Measurements from ENCODE around the gene SELENOP.
"Not testable (repeated sequence)": the region's sequence is repeated elsewhere in the genome, so short reads cannot be mapped to it uniquely, and the experiment has no call there.

SELENOP gene

DNA sequence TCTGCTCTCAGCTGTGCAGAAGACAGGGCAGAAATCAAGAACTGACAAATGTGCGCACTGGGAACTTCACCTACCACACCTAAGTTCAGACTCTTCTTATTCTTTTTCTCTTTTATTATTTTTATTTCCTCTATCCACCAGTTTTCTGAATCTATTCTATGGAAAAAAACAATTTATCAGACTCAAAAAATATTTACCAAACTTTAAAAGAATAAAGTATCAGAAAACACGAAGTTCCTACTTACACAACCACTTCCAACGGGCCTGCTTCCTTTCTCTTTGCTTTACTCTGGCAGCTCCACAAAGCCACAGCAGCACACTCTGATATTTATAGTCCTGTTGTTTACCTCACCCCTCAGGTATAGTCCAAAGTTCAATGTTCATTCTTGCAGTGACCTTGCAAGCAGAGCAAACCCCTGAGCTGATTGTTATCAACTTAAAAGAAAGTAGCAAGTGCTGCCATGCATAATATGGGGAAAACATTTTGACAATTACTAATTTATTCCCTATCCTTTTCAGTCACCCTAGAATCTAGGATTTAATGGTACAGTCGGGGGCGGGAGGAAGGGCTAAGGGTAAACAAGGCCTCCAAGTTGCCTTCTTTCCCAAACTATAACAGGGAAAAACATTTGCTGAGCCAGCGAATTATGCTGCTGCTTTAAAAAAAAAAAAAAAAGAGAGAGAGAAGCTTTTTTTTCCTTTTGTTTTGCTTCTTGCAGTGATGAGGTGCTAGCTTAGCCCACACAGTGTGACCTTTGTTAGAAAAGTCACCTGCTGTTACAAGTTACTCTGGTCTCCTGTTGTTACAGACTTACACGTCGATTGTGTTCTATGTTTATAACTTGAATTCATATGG, at the start of gene SELENOP:
SELENOP (minus strand) TSS at position 302 of the 856 bp plus-strand sequence. CDS start 3,539 bp downstream, outside the sequence.
- DNase-seq, result no peak

DNA sequence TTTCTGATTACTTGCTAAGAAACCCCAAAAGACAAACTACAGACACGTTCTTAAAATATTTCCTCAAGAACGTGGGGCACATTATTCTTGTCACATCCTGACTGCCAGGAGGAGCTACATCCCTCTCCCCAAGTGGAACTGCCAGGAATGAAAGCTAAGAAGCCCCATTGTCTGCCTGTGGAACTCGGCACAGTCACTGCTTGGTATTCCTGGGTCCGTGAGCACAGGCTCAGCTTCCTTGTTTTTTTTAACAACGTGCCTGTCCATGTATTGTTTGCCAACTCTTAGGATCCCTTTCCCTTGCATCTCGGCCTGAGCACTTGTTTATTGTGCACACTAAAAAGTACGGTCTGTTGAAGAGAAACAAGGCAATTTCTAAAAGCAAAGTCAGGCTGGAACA, 47.0 kb upstream of the SELENOP start:
- DNase-seq, result no peak

GRCh38 chr5:42858031-42858643, 46.4 kb upstream of the SELENOP start:
- DNase-seq, result no peak

GRCh38 chr5:42855811-42856210, 44.1 kb upstream of the SELENOP start:
- no peak for DNase-seq

- no peak for DNase-seq
Observed at GRCh38 chr5:42855386-42855785, 43.7 kb upstream of the SELENOP start.

DNA sequence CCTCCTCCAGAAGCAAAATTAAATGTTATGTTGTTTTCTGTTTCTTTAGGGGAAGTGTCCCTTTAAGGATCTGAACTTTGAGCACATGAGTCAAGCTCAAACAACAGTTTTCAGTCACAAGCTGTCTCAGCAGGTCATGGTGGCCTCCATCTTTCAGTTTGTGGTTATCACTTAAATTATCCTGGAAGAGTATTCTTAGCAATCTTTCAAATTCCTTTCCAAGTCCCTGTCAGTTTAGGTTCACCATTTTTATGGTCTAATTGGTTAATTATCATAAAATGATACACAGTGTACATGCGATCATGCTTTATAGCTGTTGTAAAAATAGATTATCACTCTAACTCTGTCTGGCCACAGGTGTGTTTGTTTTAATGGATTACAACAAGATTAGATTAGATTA, 43.1 kb upstream of the SELENOP start:
- no peak for DNase-seq

DNA sequence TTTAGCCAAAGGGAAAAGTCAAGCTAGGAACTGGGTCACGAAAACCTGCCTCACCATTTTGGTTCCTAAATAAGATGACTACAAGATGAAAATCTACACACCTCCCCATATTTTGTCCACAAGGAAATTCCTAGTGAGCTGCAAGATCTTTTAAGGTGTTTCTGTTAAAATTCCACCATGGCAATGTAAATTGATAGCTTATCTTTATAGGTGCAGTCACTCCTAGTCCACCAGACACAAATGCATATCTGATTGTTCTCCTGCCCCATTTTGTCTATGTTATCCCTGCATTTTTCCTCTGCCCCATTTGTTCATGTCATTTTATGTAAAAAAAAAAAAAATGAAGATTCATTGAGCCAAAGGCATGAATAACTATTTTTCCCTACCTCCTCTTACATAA, 41.1 kb upstream of the SELENOP start:
- no peak for DNase-seq

GRCh38 chr5:42851481-42851880, 39.8 kb upstream of the SELENOP start:
- no peak for DNase-seq

DNA sequence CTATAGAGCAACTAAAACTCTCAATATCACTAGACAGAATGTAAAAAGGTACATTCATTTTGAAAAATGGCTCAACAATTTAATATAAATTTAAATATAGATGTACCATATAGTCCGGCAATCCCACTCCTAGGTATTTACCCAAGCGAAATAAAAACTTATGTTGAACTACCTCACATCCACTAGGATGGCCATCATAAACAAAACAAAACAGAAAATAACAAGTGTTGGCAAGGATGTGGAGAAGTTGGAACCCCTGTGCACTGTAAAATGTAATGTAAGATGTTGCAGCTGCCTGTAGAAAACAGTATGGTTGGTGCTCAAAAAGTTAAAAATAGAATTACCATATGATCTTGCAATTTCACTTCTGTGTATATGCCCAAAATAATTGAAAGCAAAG, 36.9 kb upstream of the SELENOP start:
- no peak for DNase-seq

DNA sequence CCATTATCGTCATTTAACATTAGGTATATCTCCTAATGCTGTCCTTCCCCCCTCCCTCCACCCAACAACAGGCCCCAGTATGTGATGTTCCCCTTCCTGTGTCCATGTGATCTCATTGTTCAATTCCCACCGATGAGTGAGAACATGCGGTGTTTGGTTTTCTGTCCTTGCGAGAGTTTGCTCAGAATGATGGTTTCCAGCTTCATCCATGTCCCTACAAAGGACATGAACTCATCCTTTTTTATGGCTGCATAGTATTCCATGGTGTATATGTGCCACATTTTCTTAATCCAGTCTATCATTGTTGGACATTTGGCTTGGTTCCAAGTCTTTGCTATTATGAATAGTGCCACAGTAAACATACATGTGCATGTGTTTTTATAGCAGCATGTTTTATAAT, 32.7 kb upstream of the SELENOP start:
- DNase-seq, result not testable (repeated sequence)

DNA sequence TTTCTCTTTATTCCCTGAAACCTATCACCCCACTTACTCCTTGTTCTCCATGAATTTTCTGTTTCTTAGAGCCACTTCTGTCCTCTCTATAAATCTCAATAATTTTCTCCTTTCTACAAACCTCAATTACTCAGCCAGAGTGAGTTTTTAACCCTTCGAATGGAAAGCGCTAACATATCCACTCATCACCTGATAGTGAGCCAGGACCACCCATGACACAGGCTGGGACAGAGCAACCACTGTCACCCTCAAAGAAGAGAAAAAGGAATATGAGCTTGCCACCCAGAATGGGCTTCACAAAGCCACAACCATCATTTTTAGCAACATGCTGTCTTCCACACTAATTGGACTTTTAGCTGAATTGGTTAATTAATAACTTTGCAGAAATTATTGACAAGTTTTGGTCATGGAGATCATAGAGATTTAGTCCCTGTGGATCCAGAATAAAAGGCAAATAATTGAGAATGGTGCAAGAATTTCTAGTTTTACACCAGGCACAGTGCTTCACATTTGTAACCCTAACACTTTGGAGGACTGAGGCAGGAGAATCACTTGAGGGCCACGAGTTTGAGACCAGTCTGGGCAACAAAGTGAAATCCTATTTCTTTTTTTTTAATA, 32.1 kb upstream of the SELENOP start:
- no peak for DNase-seq

- no peak for DNase-seq
Observed at GRCh38 chr5:42842921-42843641, 31.4 kb upstream of the SELENOP start.

- DNase-seq, result no peak
Observed at GRCh38 chr5:42840842-42841567, 29.3 kb upstream of the SELENOP start.

DNA sequence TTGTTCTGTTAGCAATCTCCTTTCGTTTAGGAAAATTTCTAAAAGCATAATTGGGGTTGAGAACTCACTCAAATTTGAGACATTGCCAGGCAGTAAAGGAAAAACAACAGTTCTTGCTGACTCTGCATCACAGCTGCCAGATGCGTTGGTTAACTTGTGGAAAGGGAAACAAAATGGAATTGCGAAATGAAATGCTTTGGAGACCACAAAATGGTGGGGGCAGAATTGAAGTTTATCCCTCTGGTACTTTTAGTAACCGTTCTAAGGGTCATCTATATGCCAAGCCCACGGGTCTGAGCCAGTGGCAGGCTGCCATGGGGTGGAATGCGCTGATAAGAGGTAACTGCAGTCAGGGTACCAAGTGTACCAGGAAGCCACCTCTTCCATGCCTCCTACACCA, 28.6 kb upstream of the SELENOP start:
- DNase-seq, result no peak

GRCh38 chr5:42839196-42839595, 27.5 kb upstream of the SELENOP start:
- no peak for DNase-seq

DNA sequence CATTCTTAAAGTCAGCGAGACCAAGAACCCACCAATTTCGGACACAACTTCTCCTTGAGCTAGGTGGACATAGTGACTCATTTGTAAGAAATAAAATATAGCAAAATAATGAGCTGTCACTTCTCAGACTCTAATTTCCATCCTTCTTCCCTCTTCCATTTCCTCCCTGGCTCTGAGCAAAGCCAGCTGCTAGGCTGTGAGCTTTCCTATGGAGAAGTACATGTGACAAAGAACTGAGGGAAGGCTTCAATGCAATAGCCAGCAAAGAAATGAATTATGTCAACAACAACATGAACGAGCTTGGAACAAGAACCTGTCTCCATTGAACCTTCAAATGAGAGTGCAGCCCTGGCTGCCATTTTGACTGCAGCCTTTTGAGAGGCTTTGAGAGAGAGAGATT, 25.9 kb upstream of the SELENOP start:
- DNase-seq, result no peak

DNA sequence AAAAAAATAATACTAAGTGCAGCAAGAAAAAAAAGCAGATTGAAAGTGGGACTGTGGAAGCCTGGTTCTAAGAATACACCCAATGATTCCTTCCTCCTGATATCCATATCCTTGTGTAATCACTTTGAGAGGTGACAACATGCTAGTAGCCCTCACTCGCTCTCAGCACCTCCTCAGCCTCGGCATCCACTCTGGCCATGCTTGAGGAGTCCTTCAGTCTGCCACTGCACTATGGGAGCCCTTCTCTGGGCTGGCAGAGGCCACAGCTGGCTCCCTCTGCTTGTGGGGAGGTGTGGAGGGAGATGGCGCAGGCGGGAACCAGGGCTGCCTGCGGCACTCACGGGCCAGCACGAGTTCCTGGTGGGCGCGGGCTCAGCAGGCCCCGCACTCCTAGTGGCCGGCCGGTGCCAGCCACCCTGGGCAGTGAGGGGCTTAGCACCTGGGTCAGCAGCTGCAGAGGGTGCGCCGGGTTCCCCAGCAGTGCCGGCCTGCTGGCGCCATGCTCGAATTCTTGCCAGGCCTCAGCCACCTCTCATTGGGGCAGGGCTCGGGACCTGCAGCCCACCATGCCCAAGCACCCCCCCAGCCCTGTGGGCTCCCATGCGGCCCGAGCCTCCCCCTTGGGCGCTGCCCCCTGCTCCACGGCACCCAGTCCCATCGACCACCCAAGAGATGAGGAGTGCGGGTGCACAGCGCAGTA, 24.5 kb upstream of the SELENOP start:
- no peak for DNase-seq

DNA sequence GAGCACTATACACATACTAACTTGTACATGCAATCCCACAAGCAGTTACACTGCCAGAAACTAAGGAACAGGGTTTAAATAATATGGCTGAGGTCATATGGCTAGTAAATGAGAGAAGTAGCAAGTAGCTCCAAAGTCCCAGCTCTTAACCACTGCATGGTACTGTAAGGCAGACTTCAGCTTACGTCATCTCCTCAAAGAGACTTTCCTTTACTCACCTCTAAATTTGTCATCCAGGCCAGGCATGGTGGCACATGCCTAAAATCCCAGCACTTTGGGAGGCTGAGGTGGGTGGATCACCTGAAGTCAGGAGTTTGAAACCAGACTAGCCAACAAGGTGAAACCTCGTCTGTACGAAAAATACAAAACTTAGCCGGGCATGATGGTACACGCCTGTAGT, 20.4 kb upstream of the SELENOP start:
- no peak for DNase-seq

DNA sequence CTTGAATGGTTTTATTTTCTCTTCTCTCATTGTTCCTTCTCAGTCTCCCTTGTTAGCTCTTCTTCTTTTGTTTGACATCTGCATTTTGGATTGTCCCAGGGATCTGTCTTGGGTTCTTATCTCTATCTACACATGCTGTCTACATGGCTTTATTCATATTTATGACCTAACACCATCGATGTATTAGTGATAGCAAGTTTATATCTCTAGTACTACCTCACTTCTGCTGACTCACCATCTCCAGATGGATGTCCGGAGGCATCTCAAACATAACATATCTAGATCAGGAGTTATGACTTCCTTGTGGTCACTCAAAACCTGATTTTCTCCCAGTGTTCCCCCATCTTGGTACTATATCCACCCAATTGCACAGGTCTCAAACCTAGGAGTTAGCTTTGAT, 19.2 kb upstream of the SELENOP start:
- no peak for DNase-seq

DNA sequence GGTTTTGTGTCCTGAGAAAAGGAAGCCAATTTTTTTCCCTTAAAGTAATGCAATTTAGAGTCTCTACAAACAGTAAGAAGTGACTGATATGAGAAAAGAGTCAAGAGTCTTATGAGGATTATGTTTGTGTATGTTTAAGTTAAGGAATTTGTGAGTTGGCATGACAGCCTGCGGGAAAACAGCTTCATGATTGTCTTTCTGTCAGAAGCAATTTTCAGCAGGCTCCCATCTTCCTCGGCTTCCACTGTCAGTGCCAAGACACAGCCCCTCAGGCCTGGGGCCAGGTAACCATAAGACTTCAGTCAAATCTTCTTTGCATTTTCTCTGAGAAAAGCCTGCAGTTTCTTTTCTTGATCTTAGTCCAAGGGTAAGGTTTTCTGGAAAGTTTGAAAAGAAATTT, 17.0 kb upstream of the SELENOP start:
- no peak for DNase-seq

- no peak for DNase-seq
Observed at GRCh38 chr5:42826757-42827515, 15.2 kb upstream of the SELENOP start.

Data from NCI-H1930 (cell line).